HUES48 (cell line): ENCODE results near the gene SEC24B.

Experiments used
- H3K27ac ChIP-seq: one replicate; pipeline ENCODE4 v1.7.0; 2013; ENCODE audit warnings: low read depth, low read length, inconsistent platforms
- H3K27me3 ChIP-seq: 2 replicates; pipeline ENCODE4 v1.6.1; 2013; ENCODE audit warnings: mild to moderate bottlenecking, low read length; ENCODE audit not compliant: control insufficient read depth, insufficient read depth
- H3K36me3 ChIP-seq: 2 replicates; pipeline ENCODE4 v1.6.1; 2013; ENCODE audit warnings: low read length; ENCODE audit not compliant: control insufficient read depth, insufficient read depth
- H3K4me1 ChIP-seq: 2 replicates; pipeline ENCODE4 v1.6.1; 2013; ENCODE audit warnings: mild to moderate bottlenecking, low read length; ENCODE audit not compliant: control insufficient read depth, insufficient read depth
- H3K4me3 ChIP-seq: 2 replicates; pipeline ENCODE4 v1.5.1; 2013; ENCODE audit warnings: mild to moderate bottlenecking, low read depth, low read length
- H3K9ac ChIP-seq: 2 replicates; pipeline ENCODE4 v1.6.1; 2013; ENCODE audit warnings: mild to moderate bottlenecking, low read depth, low read length, moderate library complexity
- H3K9me3 ChIP-seq: 2 replicates; pipeline ENCODE4 v1.6.1; 2013; ENCODE audit warnings: low read length; ENCODE audit not compliant: control insufficient read depth, insufficient read depth

SEC24B gene

DNA sequence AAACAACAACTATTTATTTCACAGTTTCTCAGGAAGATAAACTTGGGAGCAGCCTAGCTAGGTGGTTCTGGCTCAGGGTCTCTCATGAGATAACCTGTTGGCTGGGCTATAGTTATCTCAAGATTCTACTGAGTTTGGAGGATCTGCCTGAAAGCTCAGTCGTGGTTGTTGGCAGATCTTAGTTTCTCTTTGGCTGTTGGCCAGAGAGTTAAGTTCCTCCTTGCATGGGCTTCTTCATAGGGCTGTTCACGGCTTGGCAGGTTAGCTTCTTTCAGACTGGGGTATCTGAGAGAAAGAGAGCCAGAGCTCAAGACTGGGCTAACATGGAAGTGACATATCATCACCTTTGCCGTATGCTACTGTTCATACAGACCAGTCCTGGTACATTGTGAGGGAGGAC lies 28.7 kb downstream of the SEC24B start:
- no peak overlapping the region for H3K27ac ChIP-seq
- H3K4me1 ChIP-seq: peaks cover 10% of the 10 kb centered on the region
- H3K36me3 ChIP-seq: peaks cover 33% of the 10 kb centered on the region
- H3K4me3 ChIP-seq: no peak overlapping the region
- no peaks in the 10 kb centered on the region for H3K27me3 ChIP-seq
- no peak overlapping the region for H3K9ac ChIP-seq
- H3K9me3 ChIP-seq: no peaks in the 10 kb centered on the region

DNA sequence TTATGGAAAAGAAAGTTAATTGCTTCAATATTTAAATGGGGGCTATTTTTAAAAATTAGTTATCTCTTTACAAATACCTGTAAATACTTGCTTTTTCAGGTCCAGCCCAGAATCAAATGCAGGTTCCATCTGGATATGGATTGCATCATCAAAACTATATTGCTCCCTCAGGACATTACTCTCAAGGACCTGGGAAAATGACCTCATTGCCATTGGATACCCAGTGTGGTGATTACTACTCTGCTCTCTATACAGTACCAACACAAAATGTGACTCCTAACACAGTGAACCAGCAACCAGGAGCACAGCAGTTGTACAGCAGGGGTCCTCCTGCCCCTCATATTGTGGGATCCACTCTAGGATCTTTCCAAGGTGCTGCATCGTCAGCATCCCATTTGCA lies 29.2 kb downstream of the SEC24B start:
- H3K4me3 ChIP-seq: no peak overlapping the region
- no peaks in the 10 kb centered on the region for H3K27me3 ChIP-seq
- no peak overlapping the region for H3K9ac ChIP-seq
- H3K9me3 ChIP-seq: no peaks in the 10 kb centered on the region
- H3K4me1 ChIP-seq: peaks cover 10% of the 10 kb centered on the region
- H3K27ac ChIP-seq: no peak overlapping the region
- H3K36me3 ChIP-seq: peaks cover 30% of the 10 kb centered on the region

DNA sequence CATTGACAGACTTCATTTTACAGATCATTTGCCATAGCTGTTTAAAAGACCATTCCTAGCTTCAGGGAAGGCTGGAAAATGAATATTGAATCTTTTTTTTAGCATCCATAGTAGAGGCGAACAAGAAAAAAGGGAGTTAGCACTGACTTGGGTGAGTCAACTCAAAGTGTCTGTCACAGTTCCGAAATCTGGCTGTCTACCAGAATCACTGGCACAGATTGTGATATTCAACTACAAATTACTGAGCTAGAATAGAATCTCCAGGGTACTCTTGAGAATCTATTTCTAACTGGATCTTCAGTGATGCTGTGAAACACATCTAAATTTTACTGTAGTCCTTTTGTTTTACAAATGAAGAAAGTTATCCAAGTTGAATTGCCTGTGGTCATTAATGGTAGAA lies 31.5 kb downstream of the SEC24B start:
- Histone ChIP-seq H3K9ac (no peak overlapping the region), H3K36me3 (peaks cover 37% of the 10 kb centered on the region), H3K9me3 (no peaks in the 10 kb centered on the region)

DNA sequence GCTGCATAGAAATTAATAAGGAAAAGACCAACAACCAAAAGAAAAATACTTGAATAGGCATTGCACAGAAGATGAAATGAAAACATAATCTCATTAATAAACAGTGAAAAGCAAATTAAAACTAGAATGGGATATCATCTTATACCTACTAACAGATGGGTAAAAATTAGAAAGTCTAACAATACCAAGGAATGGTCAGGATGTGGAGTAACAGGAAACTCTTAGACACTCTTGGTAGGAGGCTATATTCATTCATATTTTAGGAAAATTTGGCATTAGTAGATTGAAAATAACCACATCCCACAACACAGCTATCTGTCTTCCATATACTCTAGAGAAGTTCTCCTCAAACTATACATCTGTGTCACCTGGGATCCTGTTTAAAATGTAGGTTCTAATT lies 36.3 kb downstream of the SEC24B start:
- Histone ChIP-seq H3K36me3 (peaks cover 28% of the 10 kb centered on the region), H3K27ac (no peak overlapping the region)

More for the DNA sequence above, 31.5 kb downstream of the SEC24B start:
- peaks cover 10% of the 10 kb centered on the region for H3K4me1 ChIP-seq
- H3K27me3 ChIP-seq: no peaks in the 10 kb centered on the region
- no peak overlapping the region for H3K4me3 ChIP-seq
- no peak overlapping the region for H3K27ac ChIP-seq

DNA sequence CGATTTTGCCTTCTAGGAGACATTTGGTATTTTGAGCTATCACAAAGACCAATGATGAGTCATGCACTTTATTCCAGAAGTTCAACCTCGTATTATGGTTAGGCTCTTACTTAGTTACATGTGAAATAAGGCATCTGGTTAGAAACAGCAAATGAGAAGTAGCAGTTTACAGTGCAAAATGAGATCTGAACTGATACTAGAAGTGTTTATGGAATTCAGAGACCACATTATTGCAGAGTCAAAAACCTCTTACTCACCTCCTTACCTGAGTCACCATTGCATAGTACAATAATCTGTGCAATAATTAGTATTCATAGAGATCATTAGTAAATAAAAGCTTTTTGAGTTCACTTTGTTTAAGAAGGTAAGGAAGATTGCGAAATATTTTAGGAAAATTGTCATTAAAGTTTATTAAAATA lies 38.7 kb downstream of the SEC24B start:
- no peaks in the 10 kb centered on the region for H3K9me3 ChIP-seq
- H3K4me3 ChIP-seq: no peak overlapping the region
- no peaks in the 10 kb centered on the region for H3K27me3 ChIP-seq
- no peak overlapping the region for H3K27ac ChIP-seq
- no peaks in the 10 kb centered on the region for H3K4me1 ChIP-seq
- H3K9ac ChIP-seq: no peak overlapping the region
- H3K36me3 ChIP-seq: peaks cover 24% of the 10 kb centered on the region

More for the DNA sequence above, 36.3 kb downstream of the SEC24B start:
- Histone ChIP-seq H3K4me1 (peaks cover 7% of the 10 kb centered on the region), H3K9ac (no peak overlapping the region), H3K9me3 (no peaks in the 10 kb centered on the region), H3K4me3 (no peak overlapping the region), H3K27me3 (no peaks in the 10 kb centered on the region)

DNA sequence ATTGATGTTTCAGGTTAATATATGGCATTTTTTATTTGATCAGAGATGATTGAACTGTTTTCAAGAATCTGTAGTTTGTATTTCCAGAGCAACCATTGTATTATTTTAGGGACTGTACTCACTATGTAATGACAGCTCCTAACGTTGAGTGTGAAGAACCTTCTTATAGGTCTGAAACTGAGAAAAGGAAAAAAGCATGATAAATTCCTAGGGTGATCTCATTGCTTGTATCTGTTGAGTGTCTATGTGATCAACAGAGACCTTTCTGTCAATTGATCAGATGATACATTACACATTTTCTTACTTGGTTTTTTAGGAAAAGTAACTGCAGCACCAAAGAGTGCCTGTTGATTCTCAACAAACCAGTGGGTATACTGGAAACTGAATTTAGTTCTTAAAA lies 40.2 kb downstream of the SEC24B start:
- Histone ChIP-seq H3K9me3 (no peaks in the 10 kb centered on the region), H3K4me3 (no peak overlapping the region), H3K36me3 (peaks cover 17% of the 10 kb centered on the region), H3K27me3 (no peaks in the 10 kb centered on the region), H3K27ac (no peak overlapping the region), H3K9ac (no peak overlapping the region), H3K4me1 (no peaks in the 10 kb centered on the region)

DNA sequence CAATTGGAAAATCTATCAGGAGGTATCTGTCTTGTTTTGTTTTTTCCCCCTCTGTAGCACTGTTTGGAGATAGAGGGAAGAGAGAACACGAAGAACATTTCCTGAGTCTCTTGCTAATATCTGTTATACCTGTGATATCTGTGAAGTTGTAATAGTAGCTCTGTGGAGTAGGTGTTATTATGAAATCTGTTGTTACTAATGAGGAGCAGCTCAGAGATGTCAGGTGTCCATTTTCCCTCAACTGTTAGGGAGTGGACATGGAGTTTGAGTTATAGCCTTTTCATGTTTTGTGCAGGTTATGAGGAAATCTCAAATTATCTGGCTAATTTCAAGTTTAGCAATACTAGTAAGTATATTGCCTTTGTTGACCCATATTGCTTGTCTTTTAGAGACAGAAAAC lies 52.4 kb downstream of the SEC24B start:
- Histone ChIP-seq H3K9ac (no peak overlapping the region), H3K27me3 (no peaks in the 10 kb centered on the region), H3K4me1 (no peaks in the 10 kb centered on the region), H3K9me3 (no peaks in the 10 kb centered on the region), H3K36me3 (peaks cover 17% of the 10 kb centered on the region), H3K27ac (no peak overlapping the region), H3K4me3 (no peak overlapping the region)

DNA sequence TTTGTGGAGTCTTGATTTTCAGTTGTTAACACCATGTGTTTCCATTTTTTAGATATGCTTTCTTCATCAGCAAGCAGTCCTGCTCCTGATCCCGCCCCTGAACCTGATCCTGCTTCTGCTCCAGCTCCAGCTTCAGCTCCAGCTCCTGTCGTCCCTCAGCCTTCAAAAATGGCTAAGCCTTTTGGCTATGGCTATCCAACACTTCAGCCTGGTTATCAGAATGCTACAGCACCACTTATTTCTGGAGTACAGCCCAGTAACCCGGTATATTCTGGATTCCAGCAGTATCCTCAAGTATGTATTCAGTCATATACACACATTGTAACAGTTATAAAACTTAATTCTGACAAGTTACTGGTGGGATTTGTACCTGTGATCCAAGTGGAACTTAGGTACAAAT lies 60.9 kb downstream of the SEC24B start:
- no peak overlapping the region for H3K27ac ChIP-seq
- H3K9me3 ChIP-seq: no peaks in the 10 kb centered on the region
- no peak overlapping the region for H3K9ac ChIP-seq
- no peak overlapping the region for H3K4me3 ChIP-seq
- H3K4me1 ChIP-seq: no peaks in the 10 kb centered on the region
- H3K36me3 ChIP-seq: peaks cover 46% of the 10 kb centered on the region
- no peaks in the 10 kb centered on the region for H3K27me3 ChIP-seq

DNA sequence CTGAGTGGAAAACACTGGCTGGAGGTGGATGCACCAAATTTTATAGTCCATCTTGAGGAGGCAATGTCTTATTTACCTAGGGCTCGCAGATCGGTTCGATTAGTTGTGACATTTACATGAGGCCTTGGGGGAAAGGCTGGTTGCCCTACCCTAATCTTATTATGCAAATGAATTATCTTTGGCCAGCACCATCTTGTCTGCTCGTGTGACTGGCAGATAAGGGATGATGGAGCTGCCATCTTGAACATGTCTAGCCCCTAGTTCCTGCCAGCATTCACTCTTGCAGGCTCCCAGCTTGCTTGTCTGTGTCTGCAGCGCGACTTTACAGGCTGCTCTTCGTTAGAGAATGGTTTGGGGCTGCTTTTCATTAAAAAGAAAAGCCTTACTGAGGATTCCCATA lies 61.9 kb downstream of the SEC24B start:
- Histone ChIP-seq H3K9ac (no peak overlapping the region), H3K27me3 (no peaks in the 10 kb centered on the region), H3K9me3 (no peaks in the 10 kb centered on the region), H3K27ac (no peak overlapping the region), H3K36me3 (peaks cover 53% of the 10 kb centered on the region), H3K4me3 (no peak overlapping the region), H3K4me1 (no peaks in the 10 kb centered on the region)

DNA sequence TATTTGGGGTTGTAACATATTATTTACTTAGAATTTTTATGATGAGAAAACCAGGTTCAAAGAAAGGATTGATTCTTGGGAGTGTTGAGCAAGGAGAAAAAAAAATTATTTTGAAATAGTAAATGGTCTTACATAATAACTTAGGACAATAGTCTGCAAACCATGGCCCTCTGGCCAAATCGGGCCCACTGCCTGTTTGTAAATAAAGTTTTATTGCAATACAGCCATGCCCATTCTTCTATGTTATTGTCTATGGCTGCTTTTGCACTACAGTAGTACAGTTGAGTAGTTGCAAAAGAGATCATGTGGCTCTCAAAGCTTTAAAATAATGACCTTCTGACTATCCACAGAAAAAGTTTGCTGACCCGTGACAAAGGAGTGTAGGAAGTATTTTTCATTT lies 63.3 kb downstream of the SEC24B start:
- Histone ChIP-seq H3K4me3 (no peak overlapping the region), H3K9me3 (no peaks in the 10 kb centered on the region), H3K9ac (no peak overlapping the region), H3K4me1 (no peaks in the 10 kb centered on the region), H3K27ac (no peak overlapping the region), H3K36me3 (peaks cover 60% of the 10 kb centered on the region), H3K27me3 (no peaks in the 10 kb centered on the region)

DNA sequence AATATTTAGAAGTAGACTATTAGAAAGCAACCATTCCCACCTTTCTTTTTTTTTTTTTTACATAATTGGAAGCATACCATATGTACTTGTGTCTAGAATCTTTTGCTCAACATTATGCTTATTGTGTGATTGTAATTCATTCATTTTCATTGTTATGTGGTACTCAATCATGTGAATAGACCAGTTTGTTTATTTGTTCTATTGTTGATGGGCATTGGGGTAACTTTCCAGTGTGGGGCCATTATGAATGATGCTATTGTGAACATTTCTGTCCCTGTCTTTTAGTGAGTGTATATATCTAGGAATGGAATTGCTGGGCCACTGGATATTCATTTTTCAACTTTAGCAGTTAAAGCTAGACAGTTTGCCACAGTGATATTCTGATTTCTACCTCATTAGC lies 63.9 kb downstream of the SEC24B start:
- Histone ChIP-seq H3K9ac (no peak overlapping the region), H3K4me3 (no peak overlapping the region), H3K9me3 (no peaks in the 10 kb centered on the region), H3K4me1 (no peaks in the 10 kb centered on the region), H3K27ac (no peak overlapping the region), H3K36me3 (peaks cover 60% of the 10 kb centered on the region), H3K27me3 (no peaks in the 10 kb centered on the region)

DNA sequence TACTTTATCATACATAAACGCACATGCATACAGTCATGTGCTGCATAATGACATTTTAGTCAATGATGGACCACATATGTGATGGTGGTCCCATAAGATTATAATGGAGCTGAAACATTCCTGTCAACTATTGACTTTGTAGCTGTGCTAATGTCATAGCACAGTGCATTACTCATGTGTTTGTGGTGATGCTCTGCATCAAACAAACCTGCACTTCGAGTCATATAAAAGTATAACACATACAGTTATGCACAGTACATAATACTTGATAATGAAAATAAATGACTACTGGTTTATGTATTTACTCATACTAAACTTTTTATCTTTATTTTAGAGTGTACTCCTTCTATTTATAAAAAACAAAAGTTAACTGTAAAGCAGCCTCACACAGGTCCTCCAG lies 65.9 kb downstream of the SEC24B start:
- H3K4me3 ChIP-seq: no peak overlapping the region
- no peaks in the 10 kb centered on the region for H3K27me3 ChIP-seq
- H3K9ac ChIP-seq: no peak overlapping the region
- no peaks in the 10 kb centered on the region for H3K9me3 ChIP-seq
- H3K27ac ChIP-seq: no peak overlapping the region
- peaks cover 62% of the 10 kb centered on the region for H3K36me3 ChIP-seq
- H3K4me1 ChIP-seq: no peaks in the 10 kb centered on the region
